GM21526 (cell line): ENCODE results near the gene MEIS2.

Experiments
- ATAC-seq: cut with Tn5 transposase; IDR thresholded peaks from one replicate; pipeline ENCODE4 v1.9.1; 2021; ENCODE audit warnings: moderate library complexity; ENCODE audit not compliant: unreplicated experiment, low FRiP score

The MEIS2 gene

DNA sequence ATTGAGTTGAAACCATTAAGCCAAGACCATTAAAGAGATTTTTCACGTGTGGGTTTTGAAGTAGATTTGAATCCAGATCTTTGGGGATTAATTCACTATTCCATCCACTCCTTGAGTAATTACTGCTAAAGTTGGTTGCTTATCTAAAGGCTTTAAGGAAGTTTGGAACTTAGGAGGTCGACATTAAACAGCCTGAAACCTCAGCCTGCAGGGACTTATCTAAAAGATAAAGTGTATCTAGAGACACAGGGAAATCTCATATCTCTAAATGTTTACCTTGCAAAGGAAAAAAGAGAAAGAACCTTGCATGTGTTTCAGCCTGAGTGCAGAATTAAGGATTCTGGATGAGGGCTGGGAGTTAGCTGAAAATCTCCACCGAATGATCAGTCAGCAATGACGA, 158.6 kb downstream of the MEIS2 start:
- no peak for ATAC-seq

DNA sequence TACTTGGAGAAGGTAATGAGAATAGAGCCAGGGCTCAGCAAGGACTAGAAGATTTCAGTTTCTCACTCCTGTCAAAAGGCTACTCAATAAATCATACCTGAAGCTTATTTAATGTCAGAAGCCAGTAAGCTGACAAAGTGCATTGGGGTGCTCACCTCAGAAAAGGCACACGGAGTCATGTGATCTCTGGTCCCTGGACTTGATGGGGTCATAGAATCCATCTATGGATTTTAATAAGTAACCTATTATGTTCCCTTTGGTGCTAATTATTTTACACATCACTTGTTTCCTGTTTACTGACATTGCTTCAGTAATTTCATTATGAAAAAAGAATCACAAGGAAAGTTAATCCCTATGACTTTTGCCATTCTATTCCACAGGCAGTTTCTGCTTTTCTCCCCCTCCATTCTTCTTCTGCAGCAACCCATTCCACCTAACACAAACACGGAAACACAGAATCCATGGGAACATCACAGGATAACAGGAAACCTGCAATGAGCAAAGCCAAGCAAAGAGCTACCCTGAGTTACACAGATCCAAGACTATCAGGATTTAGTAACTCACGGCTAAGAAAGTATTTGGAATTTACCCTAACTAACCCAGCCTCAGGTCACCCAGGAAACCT, 159.6 kb downstream of the MEIS2 start:
- no peak for ATAC-seq

DNA sequence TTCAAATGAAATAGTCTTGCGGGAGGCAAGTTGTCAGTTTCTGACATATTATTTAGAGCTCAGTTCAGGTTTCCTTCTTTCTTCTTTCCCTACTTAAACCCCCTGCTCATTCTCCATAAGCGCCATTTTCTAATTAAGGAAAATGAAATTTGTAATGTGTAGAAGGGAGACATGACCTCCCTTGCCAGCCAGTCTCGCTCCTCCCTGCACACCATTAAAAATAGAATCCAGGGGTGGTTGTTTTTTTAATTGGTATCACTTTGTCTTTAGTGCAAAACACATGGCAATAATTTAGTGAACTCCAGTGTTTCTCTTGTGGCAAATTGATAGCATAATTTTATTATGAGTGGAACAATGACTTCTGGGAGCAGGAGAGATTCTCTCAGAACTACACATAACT, 160.1 kb downstream of the MEIS2 start:
- ATAC-seq: no peak

DNA sequence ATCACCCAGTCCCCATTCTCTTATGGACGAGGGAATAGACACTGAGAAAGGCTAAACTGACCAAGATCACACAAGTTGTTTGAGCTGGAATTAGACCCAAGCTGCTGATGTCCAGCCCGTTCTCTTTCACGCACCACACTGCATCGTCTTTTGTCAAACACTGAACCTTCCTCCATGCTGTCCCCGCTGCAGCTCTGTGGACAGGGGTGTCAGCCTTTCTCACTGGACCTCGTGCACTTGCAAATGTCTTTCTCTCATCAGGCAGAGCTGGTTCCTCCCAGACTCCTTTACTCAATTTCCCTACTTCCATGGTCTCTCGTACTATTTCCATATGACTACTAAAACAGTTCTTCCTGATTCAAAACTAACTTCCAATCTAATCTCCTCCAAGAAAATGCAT, 161.6 kb downstream of the MEIS2 start:
- ATAC-seq: no peak

DNA sequence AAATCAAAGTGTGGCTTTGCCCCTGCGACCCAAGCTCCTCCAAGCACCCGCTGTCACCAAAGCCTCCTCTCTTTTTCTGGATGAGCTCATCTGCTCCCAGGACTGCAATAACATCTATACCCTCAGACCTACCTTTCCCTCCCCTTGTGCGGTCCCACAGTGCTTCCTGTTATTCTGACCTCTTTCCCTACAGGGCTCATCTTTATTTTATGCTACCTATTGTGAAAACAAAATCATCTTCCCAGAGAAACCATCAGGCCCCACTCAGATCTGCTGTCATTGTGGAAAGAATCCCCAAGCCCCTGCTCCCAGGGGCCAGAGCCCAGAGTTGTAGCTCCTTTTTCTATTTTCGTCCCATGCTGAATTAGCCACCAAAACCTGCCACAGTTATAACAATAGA, 162.2 kb downstream of the MEIS2 start:
- ATAC-seq: no peak

DNA sequence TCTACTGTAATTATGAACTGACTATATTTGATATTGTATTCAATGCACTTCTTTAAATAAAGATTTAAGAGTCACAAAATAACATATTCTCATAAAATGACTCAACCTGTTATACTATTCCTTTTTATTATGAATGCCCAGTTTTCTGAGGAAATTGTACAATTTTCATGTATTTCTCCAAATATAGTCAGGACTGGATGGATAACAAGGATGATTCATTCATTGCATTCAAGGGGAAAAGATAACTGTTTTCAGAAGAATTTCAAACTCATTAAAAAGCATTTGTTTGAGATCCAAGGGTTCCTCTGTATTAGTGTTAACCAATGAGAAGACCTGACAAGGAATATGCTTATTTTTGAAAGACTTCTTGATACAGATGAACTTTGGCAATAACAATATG, 163.7 kb downstream of the MEIS2 start:
- no peak for ATAC-seq

DNA sequence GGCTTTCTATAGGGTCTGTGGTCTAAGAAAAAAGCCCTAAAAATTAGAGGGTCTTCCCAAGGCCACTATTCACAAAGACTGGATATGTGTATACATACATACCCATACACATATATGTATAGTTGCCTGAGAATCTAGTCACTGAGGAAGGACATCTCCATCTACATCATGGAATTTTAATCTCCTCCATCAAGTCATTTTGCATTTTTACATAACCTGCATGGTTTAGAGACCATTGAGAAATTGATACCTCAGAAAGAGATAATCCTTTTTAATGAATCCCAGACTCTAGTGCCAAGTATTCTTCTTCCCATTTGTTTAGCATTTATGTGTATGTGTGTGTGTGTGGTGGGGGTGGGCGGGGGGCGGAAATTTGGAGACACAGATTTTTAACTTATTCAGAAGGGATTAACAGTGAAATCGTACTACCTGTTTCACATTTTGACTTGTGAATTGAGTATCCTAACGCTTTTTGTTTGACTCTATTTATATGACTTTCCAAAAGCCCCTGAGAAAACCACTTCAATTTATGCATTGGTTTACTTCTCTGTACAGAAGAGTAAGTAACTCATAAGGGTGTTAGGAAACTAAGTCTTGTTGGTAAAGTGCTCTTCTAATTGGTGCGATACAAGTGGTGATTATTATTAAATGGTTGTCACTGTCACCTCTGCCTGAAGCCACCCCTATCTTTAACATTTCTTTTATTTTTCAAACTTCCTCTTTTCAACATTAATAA, 166.9 kb downstream of the MEIS2 start:
- no peak for ATAC-seq

DNA sequence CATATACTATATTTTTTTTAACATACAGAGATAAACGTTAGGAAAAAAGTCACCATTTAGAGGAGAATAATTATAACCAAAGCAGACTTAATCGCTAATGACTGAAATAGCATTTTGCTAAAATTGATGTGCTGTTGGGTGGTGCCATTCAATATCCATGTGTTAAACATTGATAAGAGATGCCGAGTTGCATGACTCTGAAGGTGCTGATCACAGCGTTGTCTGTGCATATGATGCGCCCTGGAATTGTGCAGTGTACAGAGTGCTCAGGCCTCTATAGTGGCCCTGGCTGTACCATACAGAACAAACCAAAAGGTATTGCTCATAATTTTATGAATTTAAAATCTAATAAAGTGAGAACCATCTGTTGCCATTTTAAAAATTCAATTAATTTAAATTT, 168.3 kb downstream of the MEIS2 start:
- ATAC-seq: no peak

DNA sequence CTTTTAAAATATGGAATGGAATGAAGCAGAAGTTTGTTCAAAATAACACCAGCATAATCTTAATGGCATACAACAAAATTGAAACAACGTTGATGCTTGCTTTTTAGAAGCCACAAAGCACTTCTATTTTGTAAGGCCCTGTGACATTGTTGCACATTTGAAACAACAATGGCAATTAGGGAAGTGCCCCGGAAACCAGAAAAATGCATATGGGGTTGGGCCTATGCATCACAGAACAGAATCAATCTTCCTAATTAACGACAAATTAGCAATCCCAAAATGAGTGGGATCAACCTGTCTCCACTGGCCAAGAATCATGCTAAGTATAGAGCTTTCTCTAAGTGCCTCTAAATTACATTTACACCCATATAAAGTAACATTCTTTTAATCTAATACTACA, 168.9 kb downstream of the MEIS2 start:
- no peak for ATAC-seq

DNA sequence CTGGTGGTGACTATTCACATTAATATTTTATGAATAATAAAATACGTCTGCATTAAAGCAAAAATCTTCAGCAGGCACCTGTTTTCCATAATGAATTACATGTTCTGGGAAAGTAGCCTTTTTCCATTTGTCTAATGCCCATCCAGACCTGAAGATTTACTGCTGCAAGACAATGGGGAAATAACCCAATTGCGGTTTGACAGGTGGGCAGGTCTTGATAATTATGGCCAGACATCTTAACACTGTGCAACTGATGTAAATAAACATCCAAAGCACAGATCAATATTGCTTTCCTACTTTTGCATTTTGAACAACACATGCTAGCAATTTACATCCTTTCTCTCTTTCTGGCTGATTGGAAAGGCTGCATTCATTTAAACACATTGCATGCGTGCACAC, 173.9 kb downstream of the MEIS2 start:
- no peak for ATAC-seq

DNA sequence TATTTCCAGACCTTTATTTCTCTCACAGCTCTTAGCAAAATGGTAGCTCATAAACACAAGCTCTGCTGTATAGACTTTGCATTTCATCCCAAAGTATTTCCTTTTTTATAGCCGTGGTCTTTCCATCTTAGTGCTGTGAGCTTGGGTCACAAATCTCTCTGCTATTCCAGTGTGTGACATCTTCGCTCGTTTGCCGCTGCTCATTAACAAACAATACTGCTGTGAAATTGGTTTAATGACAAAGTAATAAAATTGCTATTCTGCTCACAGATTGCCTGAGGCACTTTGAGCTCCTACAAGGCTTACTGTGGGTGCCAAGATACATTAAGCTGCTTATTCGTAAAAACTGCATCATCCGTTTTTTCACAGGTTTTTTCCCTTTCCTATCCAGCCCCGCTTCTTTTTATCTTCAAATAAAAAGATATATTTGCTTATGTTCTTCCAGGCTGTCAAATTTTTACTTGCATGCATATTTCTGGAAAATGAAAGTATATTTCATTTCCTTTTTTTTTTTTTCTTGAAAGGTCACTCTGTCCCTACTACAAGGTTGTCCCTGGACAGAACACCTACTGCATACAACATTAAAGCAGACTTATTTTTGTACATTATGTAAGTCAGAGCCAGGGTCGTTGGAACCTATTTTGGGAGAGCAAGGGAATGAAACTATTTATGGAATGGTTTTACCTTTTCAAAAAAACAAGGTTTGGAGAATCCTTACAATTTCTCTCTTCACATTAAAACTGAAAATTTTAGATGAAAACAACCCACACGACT, 174.5 kb downstream of the MEIS2 start:
- ATAC-seq: no peak

DNA sequence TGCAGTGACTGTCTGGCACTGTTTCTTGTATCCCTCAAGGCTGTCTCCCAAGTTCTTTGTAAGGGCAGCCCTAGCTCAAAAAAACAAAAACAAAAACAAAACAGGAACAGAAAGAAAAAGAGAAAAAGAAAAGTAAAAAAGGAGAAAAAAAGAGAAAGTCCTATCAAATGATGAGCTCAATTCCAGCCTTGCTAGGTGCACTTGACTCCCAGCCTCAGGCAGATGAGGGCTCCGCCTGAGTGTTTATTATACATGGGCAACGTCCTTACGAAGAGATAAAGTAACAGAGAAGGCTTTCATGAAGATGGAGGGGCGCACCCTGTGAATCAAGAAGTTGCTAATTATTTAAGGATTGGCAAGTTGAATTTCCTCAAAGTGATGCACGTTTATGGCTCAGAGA, 175.3 kb downstream of the MEIS2 start:
- ATAC-seq: no peak

DNA sequence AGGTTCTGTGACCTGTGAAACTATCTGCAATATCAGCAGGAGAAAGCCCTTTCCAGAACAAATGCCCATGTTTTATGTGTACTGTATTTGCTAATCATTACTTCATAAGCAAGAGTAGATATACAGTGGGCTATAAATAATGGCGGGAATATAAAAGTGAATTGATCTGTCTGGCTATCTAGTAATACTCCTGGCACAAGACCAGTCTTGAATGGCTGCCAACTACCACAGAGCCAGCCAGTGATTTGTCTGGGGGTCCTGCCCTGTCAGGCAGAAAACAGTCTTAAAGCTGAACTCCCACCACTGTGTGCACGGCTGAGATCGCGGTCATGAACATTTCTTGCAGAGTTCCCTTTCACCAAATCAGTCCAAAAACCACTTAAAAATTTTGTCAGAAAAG, 176.3 kb downstream of the MEIS2 start:
- ATAC-seq: no peak

DNA sequence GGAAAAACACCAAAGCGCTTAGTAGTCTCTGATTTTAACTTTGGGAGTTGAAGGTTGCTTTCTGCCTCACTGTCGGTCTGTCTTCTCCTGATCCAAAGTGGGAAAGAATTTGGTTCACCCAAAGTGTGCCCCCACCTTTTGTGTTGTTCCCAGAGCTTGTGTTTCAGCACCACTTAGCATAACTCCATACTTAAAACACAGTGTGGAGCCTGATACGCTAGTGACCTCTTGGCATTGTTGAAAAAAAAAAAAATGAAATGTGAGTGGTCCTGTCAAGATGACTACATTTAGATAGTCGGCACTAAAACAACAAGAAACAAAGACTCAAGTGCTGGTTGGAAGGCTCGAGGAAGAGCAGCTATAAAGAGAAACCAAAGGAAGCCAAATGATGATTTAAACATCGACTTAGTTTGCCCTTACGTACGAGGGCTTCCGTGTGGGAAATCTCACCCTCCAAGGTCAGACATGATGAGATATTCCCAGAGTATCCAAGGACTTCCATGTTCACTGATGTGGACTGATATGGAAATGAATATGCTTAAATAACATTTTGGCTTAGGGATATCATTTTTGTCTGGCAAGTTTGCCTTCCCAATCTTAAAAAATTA, 178.8 kb downstream of the MEIS2 start:
- ATAC-seq: no peak

DNA sequence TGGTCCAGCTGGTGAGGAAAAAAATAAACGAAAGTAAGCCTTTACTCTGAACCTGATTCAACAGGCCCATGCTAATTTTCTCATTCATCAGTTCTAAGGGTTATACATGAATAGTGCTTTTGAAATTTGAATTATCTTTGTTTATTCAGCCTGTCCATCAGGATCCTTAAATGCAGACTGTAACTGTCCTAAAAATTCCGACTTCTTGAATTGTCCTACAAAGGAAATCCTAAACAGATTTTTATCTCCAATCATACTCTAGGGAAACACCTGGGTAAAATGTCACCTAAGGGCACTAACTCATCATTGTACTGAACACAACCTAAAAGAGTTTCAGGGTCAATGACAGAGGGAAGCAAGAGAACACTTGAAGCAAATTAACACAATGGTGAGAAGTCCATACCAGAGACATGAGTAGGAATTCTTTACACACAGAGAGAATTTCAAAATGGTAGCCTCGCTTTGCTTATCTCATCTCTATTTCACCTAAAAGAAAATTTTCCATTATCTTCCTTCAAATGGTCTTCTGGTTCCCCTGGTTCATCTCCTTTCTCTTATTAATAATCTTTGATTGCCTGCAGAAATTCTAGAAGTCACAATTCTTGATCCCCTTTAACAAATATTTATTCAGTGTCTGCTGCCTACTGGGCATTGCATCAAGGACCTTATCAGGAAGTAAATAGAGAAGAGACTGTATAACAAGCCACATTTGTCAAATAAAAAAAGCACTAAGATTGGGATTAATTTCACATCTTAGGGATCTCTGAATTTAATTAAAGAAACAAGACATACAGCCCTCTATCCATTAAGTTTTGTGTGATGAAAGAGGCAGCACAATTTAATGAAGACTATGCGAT, 182.7 kb downstream of the MEIS2 start:
- ATAC-seq: no peak

DNA sequence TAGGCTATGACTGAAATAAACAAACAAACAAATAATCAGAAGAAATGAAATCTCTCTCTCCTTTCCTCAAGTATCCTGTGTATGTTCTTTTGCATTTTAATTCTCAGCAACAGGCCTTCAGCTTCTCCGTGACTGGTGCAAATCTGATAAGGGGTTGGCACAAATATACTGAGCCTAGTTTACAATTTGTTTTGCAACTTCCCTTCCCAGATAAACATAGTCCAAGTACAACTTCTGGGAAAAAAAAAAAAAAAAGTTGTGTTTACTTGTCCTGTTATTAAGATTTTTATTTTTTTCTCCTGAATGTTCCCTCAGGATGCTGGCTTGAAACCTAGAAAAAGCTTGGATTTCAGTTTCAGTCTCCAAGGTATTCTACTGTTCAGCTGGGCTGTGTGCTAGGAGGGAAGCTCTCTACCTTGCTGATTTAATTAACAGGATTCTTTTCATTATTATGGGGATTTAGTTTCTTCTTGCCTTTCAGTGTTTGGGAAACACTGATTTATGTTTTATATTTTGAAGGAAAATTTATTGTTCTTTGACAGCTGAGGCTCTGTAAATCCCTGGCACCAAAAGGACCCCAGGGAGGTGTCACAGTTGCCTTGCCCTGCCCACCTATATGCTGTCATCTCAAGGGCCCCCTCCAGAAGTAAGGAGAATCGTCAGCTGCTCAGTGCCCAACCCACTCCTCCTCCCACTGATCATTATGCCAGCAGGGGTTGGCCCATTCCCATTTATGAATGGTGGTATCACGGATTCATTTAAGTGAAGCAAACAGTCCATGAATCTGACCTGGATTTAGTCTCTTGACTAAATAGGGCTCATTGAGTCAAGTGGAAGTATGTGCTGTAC, 185.2 kb downstream of the MEIS2 start:
- ATAC-seq: no peak

DNA sequence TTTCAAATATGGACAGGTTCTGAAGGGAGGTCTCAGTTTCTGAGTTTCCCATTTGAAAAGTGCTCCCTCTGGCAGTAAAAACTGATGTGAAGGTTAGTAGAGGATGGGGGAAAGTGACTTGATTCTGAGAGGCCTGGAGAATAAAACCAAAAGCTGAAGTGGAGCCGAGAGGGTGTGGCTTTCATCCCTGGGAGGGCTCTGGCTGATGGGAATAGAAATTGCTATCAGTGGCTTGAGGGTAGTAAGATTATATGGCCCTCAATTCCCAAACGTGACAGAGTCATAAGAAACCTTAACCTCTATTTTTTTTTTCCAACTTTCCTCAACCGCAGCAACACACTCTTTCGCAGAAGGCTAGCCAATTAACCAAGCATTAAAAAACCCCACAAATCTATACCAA, 185.9 kb downstream of the MEIS2 start:
- ATAC-seq: no peak

DNA sequence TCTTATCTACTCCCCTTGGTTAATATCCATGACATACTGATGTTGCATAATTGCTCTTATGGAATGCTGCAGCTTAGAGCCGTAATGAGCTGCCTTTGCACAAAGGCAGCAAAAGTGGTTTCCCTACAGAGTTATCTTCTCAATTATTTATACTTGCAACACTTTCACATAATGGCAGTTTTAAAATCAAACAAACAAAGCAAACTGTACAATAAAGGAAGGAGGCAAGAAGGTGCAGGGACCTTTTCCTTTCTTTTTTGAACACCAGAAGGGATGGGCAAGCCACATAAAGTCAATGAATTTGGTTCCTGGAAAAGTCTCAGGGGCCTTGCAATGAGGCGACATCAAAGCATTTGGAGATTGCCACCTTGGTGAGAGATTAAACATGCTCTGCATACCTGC, 188.0 kb downstream of the MEIS2 start:
- ATAC-seq: no peak

DNA sequence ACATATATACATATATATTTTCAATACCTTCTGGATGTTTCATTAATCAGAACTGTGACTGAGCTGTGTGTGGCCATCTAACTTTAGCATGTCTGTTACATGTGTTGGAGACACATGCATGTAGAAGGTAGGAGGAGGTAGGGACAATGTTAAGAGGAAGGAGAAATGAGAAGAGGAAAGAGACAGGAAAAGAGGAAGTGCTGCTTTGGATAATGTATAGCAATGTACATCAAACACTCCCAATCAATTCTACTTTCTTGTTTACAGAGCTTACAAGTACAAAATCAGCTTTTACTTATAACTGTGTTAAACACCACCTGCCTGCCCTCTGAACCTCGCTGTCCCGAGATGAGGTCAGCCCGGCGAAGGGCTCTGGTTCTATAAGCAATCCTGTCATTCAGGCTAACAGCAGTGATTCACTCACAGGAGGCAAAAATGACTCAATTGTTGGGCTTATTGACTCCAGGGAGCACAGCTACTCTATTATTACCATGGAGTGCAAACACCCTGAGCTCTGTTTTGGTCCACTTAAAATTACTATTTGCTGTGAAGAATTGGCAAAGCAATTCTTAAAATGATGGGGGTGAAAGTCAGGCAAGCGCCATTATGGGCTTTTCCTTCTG, 188.9 kb downstream of the MEIS2 start:
- ATAC-seq: no peak
